GM20431 (cell line): Measurements from ENCODE around the gene NGLY1.

Source experiments
- in situ Hi-C: fragments of 300-500 bp; cut with MseI, MboI; formaldehyde crosslinking; loops from one replicate; pipeline ENCODE4 v1.15.0; 2020; ENCODE audit warnings: low sequenced_read_pairs; ENCODE audit not compliant: unreplicated experiment

Gene NGLY1

DNA sequence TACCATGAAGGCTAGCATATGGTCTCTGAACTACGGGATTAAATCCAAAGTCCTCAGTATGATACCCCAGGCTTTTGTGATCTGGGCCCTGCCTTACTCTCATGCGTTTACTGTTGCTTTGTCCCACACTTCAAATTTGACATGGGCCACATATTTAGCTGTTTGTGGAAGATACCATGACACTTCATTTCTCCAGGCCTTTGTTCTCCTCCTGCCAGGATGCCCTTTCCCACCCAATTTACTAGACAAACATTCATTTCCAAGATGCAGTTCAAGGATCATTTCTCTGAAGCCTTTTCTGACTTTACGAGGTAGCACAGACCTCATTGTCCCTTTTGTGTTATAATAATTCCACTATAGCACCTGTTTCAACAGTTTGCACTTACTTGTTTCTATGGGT lies 4.4 kb upstream of the NGLY1 start:
- in situ Hi-C loops = no loop called here

DNA sequence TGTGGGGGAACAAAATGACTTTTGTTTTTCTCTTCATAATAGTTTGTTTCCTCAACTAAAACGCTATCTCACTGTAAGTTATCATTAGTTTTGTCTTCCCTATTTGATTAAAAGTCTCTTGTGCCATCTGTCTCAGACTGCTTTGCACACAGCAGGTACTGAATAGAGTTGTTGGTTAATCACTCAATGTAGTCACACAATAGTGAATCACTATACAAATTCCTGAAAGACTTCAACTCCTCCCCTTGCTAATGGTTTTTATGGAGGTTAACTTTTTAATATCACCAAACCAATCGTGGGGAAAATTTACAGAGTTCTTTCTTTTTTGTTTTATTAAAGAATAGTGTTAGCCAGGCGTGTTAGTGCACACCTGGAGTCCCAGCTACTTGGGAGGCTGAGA lies 2.6 kb upstream of the NGLY1 start:
- in situ Hi-C loops = no loop called here

DNA sequence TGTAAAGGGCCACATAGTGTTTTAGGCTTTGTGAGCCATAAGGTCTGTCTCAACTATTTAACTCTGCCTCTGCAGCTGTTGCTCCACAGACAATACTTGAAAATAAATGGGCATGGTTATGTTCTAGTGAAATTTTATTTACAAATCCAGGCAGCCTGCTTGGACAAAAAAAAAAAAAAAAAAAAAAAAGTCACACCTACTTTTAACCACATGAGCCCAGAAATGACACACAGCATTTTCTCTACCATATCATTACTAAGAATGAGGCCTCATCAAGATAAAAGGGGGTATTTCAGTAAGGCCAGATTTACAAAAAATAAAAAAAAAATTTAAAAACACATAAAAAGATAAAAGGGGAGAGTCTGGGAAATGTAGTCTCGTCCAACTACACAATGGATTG lies 1.7 kb upstream of the NGLY1 start:
- in situ Hi-C loops = no loop called here

DNA sequence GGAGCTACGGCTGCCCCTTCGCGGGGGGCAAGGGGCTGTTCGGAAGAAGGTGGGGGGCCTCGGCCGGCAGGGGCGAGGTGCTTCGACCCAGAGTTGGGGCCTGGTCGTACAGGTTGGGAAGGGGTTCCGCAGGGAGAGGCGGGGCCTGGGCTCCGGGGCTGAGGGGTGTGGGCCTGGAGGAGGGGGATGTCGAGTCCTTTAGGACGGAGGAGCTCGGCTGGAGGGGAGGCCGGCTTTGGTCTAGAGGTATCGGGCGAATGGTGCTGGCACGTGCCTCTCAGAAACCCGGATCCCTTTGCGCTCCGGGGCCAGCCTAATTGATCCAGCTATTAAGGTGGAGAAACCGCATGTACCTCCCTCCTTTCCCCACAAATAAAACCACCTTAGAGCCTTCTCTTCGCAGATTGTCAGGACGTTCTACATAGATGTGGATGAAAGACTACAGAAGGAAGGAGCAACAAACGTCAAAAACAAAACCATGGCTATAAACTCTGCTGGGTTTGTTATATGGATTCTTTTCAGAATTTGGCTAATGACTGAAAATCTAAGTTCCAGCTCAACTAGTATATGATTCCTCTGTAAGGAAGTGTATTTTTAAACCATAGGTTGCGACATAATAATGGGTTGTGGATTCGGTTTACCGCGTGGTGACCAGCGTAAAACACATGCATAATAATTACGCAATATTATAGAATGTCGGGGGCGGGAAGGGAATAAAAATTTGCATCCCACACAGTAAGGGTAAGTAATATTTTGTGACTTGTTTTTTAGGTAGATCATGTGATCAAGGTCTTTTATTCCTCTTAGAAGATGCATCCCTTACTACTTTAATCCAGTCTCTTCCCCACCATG lies 644 bp upstream of the NGLY1 start:
- in situ Hi-C loops = no loop called here

DNA sequence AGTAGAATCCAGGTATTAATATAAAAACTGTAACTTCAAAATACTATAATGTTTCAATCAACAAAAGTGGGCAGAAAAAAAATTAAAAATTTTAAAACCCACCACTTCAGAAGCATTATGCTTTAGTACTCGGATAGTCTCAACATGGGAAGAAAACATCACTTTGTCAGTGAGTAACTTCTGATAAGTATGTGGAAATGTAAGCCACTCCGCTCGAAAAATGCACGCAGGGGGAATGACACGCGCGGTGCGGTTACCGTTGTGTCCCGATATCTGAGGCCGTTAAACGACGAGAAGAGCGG lies 656 bp downstream of the NGLY1 start:
- in situ Hi-C loops = no loop called here

DNA sequence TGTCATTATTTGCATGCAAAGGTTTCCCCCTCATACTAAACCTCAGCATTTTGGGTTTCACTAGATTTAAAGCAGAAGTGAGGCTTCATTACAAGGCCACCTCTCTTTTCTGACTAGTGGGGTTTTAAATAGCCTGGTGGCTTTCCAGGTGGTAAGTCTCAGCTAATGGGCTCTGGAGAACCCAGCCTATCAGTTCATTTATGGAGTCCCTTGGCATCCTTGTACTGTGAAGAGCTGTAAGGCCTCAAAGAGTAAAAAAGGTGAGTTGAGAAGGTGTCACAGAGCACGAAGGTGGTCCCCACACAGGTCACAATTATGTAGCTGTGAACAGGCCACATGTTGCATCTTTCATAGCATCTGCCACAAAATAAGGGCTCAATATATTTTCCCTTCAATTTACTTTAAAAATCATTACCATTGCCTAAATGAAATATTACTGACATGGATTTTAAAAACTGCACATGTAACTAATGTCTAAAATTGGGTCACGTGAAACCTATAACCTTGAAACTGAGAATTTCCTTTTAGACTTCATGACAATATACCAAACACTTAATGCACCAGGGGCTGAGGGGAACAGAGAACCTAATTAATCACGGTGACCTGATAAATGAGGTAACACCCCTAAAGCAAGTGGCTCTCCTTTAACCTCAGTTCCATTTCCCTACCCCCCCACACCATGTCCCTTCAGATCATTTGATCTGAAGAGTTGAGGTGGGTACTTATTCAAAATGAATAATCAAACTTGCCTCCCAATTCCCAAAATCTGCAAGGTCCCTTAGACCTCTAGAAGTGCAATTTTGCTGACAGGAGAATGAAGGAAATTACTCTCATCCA lies 1.3 kb downstream of the NGLY1 start:
- in situ Hi-C loops = no loop called here

DNA sequence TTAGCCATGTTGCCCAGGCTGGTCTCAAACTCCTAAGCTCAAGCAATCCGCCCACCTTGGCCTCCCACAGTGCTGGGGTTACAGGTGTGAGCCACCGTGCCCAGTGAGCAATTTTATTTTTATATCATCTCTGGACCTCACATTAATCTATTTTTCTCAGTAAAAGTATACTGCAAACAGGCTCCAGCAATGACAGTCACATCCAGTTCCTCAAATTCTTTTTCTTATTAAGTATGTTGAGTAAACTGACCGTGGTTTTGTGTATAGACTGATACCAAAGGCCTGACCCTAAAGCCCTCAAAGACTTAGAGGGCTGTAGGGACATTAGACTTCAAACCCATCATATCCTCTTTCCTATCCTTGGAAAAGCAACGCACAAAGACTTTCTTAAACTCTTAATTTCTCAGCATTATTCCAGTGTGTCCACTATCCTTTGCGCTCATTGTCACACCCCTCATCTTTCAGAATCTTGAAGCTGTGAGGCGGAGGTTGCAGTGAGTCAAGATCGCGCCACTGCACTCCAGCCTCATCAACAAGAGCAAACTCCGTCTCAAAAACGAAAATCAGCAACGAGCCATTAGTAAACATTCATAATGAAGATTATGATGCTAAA lies 2.0 kb downstream of the NGLY1 start:
- in situ Hi-C loops = no loop called here

DNA sequence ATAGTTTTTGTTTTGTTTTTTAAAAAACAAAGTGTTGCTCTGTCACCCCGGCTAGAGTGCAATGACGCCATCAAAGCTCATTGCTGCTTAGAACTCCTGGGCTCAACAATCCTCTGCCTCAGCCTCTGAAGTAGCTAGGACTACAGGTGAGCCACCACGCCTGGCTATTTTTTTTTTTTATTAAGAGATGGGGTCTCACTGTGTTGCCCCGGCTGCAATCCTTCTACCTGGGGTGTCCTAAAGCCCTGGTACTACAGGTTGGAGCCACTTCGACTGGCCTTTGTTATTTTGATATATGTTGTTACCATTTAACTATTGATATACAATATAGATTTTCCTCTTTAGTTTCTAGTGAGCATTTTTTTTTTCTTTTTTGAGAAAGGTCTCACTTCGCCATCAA lies 2.6 kb downstream of the NGLY1 start:
- in situ Hi-C loops = no loop called here

DNA sequence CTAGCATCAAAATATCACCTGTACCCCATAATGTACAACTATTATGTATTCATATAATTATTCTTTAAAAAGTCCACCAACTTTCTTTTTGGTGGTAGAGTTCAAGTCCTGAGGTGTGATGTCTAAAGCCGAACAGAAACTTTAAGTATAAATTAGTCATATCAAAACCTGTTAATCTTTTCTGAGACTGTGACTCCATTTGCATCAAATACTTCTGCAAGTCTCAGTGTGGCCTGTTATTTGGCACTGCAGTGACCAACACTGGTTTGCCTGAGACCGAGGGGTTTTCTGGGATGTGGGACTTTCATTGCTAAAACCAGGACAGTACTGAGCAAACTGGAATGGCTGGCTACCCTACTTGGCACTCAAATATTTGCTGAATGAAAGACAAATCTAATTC lies 7.3 kb downstream of the NGLY1 start:
- in situ Hi-C loops = no loop called here

DNA sequence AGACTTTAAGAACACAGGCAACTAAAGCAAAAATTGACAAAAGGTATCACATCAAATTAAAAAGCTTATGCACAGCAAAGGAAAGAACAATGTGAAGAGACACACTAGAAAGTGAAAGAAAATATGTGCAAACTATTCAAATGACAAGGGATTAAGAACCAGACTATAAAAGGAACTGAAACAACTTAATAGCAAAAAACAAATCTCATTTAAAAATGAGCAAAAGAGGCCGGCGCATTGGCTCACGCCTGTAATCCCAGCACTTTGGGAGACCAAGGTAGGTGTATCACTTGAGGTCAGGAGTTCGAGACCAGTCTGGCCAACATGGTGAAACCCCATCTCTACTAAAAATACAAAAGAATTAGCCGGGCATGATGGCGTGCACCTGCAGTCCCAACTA lies 14.4 kb downstream of the NGLY1 start:
- in situ Hi-C loops = no loop called here

DNA sequence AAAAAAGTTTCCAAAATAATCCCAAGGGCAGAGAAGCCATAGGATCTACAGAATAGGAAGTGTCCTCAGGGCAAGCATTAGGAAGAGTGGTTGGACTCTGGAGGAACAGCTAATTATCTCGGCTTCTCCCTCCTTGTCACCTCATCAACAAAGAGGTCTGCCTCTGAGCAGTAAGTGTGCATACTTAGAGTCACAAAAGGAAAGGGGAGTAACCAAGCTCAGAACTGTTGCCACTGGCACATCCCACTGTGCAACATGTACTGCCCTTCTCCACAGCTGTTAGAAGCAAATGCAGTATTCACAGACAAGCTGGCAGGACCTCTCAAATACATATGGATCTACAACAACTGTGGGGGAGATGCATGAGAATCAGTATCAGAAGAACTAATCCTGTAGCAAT lies 31.5 kb downstream of the NGLY1 start:
- in situ Hi-C loops = no loop called here

DNA sequence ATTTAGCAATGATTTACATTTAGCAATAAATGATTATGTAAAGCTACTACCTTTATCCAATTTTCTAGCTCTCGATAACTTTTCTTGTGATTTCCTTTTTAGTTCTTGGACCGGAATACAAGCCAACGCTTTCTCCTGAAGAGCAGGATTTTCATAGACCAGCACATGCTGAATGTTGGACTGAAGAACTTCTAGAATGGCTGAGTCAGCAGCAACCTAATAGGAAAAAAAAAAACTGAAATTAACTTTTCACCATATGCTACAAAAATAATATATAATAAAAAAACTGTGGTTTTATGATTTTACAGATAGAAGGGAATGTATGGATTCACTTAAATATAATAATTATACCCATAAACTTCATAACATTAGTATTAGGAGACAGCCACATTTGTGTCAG lies 32.2 kb downstream of the NGLY1 start:
- in situ Hi-C loops = no loop called here

DNA sequence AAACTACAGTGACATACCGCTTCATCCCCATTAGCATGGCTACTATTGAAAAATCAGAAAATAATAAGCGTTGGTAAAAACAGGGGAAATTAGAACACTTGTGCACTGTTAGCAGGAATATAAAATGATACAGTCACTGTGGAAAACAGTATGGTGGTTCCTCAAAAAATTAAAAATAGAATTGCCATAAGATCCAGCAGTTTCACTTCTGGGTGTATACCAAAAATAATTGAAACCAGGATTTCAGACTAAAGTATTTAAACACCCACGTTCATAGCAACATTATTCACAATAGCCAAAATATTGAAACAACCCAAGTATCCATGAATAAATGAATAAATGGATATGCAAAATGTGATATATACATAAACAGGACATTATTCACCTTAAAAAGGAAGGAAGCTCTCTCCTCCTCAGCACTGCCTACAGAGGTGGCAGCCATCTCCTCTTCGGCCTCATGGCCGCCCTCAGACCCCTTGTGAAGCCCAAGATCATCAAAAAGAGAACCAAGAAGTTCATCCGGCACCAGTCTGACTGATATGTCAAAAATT lies 34.1 kb downstream of the NGLY1 start:
- in situ Hi-C loops = no loop called here

DNA sequence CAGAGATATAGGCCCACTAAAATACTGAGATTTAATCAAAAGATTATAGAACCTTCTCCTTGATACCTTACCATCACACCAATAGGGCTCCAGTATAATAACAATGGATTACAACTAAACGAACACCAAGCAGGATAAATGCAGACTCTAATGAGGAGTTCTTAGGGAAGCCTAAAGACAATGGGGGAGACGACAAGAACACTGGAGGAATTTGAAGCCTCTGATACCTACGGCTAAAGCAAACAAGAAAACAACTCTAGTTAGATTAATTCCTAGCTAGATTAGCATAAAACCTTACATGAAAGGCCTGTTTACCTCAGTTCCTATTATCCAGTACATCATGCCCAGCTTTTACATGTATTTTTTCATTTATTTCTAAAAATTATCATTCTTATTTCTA lies 35.1 kb downstream of the NGLY1 start:
- in situ Hi-C loops = no loop called here

DNA sequence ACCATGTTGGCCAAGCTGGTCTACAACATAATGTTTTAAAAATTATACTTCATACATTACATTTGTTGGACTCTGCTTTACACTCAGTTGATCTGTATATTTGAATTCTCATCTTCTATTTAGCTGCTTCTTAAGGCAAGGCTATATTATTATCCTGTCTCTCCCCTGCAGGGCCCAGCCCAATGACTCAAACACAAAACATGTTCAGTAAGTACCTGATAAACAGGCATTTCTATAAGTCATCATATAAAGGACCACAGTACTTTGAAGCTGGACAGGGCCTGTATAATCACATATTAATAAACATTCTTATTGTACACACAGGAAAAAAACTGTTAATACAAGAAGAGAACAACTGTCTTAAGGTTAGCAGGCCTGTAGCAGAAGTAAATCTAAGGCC lies 36.2 kb downstream of the NGLY1 start:
- in situ Hi-C loops = no loop called here

DNA sequence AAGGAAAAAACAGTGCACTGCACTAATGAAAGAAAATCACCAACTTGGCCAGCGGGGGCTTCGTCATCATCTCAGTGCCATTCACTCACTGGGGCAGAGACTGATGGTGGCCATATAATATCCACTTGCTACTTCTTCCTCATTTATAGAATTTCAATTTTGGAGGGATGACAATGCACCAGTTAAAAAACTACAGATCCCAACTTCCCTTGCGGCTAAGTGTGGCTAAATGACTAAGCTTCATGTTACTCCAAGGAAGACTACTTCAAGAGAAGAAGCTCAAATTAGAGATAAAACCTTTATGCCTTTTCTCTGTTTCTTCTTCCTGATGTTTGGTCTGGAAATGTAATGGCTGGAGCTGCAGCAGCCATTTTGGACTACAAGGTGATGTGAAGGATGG lies 38.8 kb downstream of the NGLY1 start:
- in situ Hi-C loops = no loop called here

DNA sequence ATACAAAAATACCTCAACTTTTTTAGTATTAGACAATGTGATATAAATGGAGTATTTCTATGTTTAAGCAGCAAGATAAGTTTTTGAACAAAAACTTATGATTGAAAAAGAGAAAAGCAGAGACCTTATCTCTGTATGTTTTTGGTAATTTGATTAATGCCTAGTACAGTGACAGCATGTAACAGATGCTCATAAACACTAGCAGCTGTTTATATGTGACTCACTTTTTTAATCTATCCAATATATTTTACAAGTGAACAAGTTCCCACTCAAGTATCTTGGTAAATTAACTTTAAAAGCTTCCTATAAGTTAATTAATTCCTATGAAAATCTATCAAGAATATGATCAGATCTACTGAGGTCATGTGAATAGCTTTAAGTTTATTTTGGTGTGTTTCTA lies 55.1 kb downstream of the NGLY1 start:
- in situ Hi-C loops = no loop called here

DNA sequence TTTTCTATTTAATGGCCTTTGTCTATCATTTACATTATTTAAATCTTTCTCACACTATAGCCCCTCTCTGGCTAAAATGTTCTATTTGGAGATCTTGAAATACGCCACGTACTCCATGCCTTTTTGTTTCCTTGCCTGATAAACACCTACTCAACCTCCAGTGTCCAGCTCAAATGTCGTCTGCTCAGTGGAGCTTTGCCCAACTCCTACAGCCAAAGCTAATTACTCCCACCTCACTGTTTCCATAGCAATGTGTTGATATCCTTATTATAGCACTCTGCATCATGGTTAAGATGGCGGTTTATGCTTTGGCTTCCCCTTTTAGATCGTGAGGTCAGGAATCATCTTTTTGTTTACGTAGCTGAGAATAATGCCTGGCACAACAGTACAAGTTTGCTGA lies 55.9 kb downstream of the NGLY1 start:
- in situ Hi-C loops = no loop called here

DNA sequence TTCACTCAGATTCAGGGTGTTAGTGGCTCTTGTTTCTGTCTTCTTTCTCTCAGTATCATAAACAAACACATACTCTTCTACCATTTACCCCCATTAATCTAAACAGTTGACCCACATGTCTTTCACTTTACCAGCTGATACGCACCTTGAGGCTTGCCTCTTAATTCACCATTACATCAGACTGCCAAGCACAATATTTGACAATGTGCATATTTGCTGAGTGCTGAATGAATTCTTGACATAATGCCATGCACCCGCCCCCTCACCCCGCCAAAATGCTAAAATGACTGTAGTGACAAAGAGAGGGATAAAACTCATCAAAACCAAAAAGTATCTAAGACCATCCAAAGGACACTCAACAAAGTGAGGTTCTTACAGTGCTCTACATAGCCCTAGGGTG lies 57.4 kb downstream of the NGLY1 start:
- in situ Hi-C loops = no loop called here

DNA sequence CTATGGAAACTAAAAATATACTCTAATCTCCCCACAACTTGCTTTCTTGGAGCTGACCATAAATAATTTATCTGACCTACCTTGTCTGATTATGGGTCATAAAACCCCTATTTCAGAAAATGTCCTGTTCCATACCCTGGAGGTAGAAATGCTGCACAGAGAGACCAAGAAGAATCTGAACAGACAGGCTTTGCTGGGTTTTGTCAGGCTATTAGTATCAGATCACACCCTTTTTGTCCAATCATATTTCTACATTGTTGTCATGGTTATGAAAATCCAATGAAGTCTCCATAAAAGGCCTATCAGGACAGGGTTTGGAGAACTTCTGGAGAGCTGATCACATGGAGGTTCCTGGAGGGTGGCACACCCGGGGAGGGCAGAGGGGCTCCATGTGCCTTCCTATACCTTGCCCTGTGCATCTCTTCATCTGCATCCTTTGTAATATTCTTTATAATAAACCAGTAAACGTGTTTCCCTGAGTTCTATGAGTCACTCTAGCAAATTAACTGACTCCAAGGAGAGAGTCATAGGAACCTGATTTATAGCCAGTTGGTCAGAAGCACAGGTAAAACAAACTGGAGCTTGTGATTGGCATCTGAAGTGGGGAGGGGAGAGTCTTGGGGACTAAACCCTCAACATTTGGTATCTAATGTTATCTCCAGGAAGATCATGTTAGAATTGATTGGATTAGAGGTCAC lies 58.1 kb downstream of the NGLY1 start:
- in situ Hi-C loops = no loop called here
